ENCODE measurements around the gene SUN5.

- TF ChIP-seq, protein P1, sequence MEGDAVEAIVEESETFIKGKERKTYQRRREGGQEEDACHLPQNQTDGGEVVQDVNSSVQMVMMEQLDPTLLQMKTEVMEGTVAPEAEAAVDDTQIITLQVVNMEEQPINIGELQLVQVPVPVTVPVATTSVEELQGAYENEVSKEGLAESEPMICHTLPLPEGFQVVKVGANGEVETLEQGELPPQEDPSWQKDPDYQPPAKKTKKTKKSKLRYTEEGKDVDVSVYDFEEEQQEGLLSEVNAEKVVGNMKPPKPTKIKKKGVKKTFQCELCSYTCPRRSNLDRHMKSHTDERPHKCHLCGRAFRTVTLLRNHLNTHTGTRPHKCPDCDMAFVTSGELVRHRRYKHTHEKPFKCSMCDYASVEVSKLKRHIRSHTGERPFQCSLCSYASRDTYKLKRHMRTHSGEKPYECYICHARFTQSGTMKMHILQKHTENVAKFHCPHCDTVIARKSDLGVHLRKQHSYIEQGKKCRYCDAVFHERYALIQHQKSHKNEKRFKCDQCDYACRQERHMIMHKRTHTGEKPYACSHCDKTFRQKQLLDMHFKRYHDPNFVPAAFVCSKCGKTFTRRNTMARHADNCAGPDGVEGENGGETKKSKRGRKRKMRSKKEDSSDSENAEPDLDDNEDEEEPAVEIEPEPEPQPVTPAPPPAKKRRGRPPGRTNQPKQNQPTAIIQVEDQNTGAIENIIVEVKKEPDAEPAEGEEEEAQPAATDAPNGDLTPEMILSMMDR (IDR thresholded peaks at IDR 0.05; ENCODE audit: poor library complexity): no peak
- TF ChIP-seq EZH2 (IDR thresholded peaks at IDR 0.05; ENCODE audit: borderline replicate concordance): no peak
Measured at GRCh38 chr20:33017542-33017941, 13.3 kb upstream of the SUN5 start.

All from hepatocyte (in vitro differentiated cells).